Measurements from ENCODE around the gene CD300LG.
A peak's percentile ranks its signal among the peaks of the same experiment; 100 is the strongest.
"Not testable (repeated sequence)": the region's sequence is repeated elsewhere in the genome, so short reads cannot be mapped to it uniquely, and the experiment has no call there.

CD300LG gene

DNA sequence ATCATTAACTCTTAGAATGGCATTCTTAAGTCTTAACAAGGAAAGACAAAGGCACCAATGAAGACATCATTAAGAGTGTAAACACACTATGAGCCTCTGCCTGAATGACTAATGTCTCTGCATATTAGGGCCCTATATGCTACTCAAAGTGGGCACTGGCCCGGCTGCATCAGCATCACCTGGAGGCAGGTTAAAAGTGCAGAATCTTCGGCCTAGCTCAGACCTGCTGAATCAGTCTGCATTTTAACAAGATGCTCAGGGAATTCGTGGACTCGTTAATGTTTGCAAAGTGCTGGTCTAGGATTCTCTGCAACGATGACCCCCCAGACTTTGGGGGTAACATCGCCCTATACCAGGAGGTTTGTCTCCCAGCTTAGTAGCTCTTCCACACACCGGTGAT is 20.8 kb upstream of the CD300LG start:
- no peak for DNase-seq

DNA sequence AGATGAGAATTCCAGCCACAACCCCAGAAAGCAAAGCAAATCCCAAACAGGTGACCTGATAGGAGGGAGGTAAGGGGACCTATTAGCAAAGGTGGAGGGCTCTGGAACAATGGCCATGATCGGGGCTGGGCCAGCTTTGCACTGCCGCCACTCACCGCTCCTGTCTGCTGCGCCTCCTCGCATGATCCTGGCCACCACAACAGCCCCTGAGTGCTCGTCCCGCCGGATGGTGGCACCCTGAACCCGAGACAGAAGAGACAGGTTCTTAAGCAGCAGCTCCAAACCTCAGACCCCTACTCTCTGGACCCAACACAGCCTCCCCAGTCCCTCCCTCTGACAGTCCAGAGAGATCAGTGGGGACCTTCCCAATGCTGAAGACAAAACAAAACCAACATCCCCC is 19.4 kb upstream of the CD300LG start:
- DNase-seq: no peak

DNA sequence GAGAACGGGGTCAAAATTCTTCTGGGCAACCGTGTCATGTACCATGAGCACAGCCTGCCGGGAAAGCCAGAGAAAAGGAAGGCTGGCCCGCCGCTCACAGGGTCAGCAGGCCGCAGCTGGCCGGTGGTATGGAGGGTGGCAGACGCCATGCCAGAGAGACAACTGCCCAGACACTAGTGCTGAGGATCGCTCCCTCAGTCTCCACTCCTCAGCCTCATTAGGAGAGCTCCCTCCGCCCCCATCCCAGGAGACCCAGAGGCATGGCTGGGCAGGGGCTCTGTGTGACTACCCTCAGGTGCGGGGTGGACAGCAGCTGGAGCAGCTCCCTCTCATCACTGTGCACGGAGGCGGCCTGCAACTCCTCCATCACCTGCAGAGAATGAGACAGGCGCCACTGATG is 17.2 kb upstream of the CD300LG start:
- no peak for DNase-seq

DNA sequence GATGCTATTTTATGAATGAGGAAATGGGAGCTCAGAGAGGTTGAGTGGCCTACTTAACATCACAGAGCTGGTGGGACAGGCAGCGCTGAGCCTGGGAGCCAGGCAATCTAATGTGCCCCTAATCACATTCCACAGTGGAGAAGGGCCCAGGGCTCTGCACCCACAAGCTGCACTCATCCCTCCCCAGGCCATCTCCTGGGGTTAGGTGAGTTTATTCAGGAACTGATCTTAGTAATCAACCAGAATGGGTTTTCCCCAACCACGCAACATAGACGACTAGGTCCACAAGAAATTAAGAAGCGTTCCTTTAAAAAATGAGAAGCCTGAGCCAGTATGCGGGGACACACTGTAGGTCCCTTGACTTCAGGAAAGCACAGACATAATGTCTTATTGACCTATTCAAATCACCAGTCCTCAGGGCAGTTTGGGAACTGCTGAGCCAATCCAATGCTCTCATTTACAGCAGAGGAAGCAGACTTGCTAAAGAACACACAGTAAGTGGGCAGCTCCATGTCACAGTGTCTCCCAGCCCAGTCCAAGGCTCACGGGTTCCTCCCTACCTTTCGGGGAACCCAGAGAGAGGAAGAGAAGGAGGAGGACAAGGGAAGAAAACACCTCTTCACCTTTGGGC is 16.4 kb upstream of the CD300LG start:
- DNase-seq: no peak

DNA sequence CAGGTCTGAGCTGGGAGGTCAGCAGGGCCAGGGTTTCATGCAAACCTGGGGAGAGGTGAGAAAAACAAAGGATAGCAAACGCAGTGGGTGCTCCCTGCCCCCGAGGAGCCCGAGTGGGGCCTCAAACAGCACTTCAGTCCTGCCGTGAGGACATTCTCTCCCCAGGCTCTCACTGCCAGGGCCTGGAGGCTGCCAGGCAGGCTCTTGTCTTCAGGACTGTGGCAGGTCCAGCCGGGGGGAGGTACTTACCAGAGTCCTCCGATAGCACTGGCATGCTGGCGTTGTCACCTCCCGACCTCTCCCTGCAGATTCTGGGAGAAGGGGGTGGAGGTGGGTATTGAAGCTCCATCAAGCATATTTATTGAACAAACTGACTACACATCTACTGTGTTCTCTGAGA is 15.3 kb upstream of the CD300LG start:
- no peak for DNase-seq

DNA sequence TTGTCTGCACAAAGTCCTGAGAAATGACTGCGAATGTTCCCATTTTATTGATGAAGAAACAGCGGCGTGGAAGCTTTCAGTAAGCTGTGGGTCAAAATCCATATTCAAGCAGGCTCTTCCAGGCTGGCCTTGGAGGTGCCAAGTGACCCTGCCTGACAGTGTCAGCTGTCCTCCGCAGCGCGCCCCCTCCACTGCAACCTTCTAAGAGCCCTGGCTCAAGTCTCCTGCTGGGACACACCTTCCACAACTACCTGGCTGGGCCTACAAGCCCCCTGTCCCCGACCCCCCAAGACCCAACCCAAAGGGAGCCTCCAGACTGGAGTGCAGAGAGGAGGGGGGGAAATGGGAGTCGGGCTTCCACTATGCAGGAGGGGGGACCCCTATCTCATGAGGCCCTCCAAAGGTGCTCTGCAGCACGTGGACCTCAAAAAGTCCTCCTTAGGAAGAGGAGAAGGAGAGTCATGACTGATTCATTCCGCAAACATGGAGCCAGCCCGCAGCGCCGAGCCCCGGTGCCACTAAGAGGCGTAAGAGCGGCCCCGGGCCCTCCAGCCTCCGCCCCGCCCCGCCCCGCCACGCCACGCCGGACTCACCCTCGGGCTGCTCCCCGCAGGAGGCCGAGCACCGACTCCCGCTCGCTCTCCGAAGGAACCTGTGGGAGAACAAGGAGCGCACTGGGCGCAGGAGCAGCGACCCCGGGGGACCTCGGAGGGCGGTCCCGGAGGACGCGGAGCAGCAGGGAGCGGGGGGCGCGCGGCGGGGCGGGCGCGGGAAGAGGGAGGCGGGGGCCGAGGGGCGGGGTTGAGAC is 14.6 kb upstream of the CD300LG start:
- peak in 1 of 2 donors; percentile 1 for DNase-seq

DNA sequence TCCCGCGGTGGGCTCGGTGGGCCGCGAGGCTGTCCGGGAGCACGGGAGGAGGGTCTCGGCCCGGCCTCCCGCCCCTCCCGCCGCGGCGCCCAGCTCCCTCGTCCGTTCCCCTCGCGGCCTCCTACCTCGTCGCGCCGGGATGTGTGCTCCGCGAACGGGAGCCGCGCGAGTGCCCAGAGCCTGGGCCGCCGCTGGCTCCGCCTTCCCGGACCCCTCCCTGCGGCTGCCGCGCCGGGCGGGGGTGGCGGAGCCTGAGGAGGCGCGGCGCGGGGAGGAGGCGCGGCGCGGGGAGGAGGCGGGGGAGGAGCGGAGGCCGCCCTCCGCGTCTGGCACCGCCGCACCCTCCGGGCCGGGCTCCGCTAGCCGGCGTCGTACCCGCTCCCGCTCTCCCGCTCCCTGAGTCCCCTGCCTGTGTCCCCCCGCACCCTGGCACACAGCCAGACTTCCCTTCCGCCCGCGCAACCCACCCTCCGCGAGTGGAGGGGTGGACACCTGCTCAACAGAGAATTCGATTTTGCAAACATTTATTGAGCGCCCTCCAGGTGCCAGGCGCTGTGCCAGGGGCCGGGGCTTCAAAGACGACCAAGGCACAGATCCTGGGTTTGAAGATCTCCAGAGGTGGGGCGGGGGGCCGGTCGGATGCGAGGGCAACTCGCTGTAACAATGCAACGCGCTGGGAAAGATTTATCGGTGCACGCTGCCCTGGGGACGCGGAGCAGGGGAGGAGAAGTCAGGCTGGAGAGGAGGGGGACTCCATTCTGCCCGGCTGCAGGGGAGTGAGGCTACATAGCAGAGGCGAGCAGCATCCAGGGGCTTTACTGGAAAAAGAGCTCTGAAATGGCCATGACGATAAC is 13.8 kb upstream of the CD300LG start, which contains the start of gene MPP3:
TSS of gene MPP3 (minus strand) at position 171 of the 854 bp plus-strand sequence. CDS start 1,240 bp downstream, outside the sequence.
- DNase-seq: peak; percentile 26 to 63

DNA sequence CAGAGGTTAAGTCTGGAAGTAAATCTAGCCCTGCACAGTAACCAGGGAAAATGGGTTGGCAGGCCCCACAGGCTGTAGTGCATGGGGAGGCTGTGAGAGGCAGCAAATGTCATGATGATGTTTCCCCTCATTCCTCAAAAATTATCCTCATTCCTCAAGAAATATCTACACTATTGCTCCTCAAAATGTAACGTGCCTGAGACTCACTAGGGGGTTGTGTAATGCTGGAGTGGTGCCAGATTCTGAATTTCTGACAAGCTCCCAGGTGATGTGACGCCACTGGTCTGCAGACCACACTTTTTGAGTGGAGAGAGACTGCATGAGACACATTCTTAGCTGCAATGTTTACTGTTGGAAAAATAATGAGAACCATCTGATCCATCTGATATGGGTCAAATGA is 12.9 kb upstream of the CD300LG start:
- no peak for DNase-seq

DNA sequence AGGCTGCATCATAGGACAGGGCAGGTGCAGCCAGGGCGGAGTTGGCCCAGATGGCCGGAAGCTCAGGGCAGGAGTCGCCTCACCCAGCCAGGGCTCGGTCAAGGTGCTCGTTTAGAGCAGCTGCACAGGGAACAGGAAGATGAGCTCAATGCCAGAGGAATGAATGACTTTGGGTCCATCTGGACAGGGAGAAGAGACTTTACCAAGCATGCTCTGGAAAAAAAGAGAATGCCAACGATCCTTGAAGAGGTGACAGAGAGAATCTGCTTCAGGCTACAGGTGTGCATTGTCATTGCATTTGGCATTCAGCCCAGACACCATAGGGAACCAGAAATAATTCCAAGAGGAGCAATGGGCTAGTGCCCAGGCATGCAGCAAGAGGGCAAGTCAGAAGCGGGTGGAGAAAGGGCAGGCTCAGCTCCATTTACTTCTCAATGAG is 7.3 kb upstream of the CD300LG start:
- no peak for DNase-seq

DNA sequence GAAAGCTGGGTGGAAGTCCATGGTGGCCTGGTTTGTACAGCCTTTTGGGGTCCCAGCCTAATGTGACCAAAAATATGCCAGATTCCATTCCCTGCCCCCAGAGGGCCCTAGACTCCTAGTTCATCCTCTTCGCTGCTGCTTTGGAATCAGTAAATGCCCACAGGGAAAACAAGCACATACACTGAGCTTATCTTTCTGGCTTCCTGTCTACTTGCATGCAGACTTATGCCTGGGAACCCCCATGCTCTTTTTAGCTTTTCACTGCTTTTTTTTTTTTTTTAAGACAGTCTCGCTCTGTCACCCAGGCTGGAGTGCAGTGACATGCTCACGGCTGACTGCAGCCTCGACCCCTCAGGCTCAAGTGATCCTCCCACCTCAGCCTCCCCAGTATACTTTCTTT is 6.2 kb upstream of the CD300LG start:
- DNase-seq: no peak

DNA sequence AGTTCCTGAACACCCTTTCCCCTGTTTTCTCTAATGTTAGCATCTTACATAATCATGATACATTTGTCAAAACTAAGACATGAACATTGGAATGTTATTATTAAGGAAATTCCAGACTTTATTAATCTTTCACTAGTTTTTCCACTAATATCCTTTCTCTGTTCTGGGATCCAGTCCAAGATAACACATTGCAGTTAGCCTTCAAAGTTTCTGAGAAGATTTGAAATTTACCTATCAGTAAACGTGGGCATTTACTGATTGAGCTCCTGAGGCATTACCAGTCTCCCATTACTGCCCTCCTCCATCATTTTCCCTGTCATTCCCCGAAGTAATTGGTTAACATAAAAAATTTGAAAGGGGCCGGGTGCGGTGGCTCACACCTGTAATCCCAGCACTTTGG is 5.7 kb upstream of the CD300LG start:
- no peak for DNase-seq

DNA sequence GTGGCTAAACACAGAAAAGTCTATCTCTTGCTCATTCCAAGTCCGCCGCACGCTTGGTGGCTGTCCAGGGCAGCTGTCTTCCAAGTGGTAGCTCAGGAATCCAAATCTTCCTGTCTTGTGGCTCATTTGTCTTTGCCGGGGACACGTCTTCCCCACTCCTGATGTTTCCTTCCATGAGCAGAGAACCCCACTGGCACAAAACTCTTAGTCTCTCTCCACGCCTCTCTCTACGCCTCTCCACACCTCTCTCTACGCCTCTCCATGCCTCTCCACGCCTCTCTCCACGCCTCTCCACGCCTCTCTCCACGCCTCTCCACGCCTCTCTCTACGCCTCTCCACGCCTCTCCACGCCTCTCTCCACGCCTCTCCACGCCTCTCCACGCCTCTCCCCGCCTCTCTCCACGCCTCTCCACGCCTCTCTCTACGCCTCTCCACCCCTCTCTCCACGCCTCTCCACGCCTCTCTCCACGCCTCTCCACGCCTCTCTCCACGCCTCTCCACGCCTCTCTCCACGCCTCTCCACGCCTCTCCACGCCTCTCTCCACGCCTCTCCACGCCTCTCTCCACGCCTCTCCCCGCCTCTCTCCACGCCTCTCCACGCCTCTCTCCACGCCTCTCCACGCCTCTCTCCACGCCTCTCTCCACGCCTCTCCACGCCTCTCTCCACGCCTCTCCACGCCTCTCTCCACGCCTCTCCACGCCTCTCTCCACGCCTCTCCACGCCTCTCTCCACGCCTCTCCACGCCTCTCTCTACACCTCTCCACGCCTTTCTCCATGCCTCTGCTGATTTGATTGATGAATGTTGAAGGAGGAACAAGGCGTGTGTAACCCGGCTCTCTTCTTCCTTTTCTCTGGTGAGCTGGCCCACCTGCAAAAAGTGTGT is 4.6 kb upstream of the CD300LG start:
- DNase-seq: not testable (repeated sequence)

DNA sequence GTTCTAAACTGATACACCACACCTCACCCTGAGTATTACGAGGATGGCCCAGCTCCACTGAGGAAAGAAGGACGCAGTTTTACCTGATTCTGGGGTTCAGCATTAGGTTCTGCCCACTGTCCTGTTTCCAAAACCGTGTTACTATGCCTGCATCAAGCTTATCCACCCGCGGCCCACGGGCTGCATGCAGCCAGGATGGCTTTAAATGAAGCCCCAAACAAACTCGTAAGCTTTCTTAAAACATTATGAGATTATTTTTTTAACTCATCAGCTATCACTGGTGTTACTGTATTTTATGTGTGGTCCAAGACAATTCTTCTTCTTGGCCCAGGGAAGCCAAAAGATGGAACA is 4.0 kb upstream of the CD300LG start:
- DNase-seq: no peak

DNA sequence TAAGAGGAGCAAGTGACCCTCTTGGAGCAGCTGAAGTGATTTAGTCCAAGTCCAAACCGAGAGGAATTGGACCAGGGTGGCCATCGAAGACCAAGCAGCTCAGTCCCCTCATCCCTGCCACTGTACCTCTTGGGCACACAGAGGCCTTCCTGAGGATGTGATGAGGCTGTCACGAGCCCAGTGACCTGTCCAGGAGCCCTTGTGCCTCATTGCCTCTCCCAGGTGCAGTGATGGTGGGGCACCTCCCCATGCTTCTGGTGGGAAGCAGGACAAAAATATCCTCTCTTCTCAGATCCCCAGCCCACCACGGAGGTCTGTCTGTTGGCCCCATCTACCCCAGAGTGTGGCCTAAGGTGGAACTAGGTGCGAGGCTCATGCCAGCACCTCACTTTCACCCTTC is 2.7 kb upstream of the CD300LG start:
- no peak for DNase-seq

DNA sequence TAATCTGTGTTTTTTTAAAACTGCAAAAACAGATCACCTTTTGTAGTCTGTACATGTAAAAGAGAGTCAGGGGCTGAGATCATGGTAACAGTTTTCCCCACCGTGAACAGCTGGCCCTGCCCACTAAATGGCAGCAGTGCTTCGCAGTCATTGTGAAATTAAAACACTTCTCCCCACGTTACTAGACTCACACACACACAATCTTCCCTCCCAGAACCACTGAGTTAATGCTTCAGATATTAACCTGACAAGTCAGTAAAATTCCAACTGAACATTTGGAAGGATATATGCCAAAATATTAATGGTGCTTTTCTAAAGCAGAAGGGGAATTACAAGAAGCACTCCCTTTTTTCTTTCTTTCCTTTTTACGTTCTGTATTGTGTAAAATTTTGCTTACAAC is 1.2 kb upstream of the CD300LG start:
- no peak for DNase-seq

DNA sequence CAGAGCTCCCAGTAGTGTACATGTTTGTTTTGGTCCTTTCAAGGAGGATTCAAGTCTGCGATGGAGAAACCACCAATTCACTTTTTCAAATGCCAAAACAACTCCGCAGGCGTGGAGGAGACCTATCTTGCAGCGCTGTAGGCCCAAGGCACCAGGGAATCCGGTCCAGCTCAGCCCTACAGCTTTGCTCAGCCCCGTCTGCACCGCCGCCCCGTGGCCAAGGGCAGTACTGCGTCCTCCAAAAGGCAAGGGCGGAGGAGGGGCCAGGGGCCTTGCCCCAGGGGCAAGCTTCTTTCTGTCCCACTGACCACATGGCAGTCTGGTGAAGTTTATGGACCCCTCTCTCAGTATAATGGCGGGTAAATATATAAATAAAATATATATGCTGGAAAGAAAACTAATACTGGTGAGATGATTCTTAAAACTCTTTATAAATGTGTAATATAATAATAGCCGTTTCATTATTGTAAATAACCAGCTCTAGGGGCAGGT is 709 bp upstream of the CD300LG start:
- DNase-seq: peak; percentile 60 to 72

DNA sequence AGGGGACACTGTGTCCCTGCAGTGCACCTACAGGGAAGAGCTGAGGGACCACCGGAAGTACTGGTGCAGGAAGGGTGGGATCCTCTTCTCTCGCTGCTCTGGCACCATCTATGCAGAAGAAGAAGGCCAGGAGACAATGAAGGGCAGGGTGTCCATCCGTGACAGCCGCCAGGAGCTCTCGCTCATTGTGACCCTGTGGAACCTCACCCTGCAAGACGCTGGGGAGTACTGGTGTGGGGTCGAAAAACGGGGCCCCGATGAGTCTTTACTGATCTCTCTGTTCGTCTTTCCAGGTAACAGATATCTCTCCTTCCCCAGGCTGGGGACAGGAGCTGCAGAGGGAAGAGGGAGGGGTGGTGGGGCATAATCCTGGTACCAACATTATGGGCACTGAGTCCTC is 1.6 kb downstream of the CD300LG start:
- DNase-seq: no peak

DNA sequence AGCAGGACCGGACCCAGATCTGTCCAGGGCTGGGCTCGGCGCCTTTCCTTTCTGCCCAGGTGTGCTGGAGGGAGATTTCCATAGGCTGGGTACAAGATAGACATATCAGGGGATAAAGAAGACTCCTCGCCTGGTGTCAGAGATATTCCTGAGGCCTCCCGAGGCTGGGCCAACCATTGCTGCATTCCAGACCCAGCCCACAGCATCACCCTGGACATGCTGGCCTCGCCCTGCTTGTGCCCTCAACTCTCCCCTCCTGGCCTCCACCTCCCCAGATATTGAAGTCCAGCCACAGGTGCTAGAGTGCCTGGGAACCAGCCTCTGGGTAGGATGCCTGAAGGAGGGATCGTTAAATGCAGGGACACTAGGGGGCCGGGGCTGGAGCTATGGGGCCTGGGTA is 2.1 kb downstream of the CD300LG start:
- no peak for DNase-seq

DNA sequence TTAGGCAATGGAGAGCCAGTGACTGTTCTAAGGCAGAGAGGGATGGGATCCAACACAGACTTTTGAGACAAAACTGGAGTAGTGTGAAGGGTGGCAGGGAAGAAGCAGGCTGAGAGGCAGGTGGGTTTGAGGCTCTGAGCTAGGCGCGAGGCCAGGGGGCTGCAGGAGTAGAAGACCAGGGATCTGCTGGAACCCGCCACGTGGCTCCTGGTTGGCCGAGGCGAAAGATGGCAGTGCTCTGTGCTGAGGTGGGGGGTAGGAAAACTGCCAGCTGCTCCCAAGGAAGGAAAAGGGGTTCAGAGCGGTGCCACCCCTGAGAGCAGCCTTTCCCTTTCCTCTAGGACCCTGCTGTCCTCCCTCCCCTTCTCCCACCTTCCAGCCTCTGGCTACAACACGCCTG is 5.6 kb downstream of the CD300LG start:
- DNase-seq: no peak

DNA sequence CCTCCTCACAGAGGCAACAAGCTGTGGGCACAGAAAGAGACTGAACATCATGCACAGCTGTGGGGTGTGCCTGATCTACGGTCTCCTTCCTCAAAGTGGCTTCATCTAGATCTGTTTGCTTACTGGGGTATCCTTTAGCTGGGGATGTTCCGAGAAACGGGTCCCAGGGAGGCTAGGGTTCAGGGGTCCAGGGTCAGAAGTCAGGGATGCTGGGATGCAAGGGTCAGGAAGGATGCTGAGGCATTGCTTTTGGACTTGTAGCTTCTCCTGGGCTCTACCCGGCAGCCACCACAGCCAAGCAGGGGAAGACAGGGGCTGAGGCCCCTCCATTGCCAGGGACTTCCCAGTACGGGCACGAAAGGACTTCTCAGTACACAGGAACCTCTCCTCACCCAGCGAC is 6.6 kb downstream of the CD300LG start:
- DNase-seq: no peak

DNA sequence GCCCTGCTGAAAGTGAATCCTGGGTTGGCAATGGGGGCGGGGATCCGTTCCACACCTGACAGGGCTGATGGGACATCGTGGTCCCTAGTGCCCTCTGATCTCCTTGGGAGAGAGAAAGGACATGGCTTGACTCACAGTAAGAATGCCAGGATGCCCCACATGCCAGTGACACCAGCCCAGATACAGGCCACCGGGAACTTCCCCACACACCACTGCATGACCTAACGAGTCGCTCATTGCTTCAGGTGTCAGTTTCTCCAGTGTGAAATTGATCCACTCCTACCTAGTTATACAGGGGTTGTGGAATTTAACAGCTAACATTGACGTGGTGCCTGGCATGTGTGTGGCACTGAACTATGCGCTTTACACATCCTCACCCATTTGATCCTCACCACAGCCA is 7.5 kb downstream of the CD300LG start:
- DNase-seq: no peak

DNA sequence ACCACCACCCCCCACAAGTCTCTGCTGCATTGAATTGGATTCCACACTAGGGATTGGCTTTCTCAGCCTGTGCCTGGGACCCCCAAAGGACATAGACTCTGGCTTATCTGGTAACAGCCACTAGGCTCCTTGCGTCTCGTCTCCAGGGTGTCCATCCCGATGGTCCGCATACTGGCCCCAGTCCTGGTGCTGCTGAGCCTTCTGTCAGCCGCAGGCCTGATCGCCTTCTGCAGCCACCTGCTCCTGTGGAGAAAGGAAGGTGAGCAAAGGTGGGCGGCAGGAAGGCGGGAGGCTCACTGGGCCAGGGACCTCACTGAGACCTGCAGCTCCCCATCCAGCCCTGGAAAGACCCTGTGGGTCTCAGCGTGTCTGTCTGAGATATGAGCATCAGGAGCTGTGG is 8.1 kb downstream of the CD300LG start:
- no peak for DNase-seq

DNA sequence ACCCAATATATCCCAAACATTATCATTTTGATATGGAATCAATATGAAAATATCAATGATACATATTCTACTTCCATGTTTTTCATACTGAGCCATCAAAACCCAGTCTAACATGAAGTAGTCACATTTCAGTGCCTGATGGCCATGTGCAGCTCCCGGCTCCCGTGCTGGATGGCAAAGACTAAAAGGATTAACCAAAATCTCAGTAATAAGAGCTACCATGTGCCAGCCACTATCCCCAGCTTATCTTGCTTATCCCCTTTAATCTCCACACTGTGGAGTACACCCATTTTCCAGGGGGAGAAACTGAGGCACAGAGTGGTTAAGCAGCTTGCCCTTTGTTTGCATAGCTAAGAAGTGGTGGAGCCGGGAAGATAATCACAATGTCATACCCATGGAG is 9.2 kb downstream of the CD300LG start:
- DNase-seq: no peak

Measured in CD4-positive, alpha-beta T cell treated with Interferon alpha-2 for 1 hour (primary cell).